ENCODE results near the gene ELN. TPM values are rescaled to one million over a fixed set of nuclear protein-coding genes. Genes with fewer than 3 reads are reported as not detected.

ELN gene
- polyA plus RNA-seq, 1 experiment: 2.1 TPM

DNA sequence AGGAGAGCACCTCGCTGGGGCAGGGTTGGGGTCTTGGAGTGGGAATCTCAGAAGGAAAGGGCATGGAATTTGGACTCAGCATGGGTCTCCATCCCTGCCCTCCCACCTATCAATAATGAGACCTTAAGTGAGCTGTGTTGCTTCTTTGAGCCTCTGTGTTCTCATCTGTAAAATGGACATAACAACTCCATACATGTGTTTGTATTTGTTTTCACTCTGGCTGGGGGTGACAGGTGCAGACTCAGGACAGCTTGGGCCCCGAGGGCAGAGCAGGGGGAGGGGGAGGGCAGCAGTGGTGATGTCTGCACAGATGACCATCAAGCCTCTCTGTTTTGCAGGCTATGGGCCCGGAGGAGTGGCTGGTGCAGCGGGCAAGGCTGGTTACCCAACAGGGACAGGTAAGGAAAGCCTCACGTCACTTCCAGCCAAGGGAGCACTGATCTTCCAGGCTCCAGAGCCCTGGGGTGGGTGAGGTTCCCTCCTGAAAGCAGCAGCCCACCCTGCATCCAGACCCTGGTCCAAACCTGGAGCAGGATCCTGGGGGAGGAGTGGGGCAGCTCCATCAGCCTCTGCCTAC lies 19.9 kb downstream of the ELN start:
- Histone ChIP-seq H3K4me3 (ENCODE audit: low read depth, low read length) (no peak overlapping the region), H3K27ac (ENCODE audit: low read depth, low read length) (no peak overlapping the region), H3K9me3 (ENCODE audit: control insufficient read depth, insufficient read depth, low read length) (no peaks in the 10 kb centered on the region; the same call in 1 of the 2 replicates), H3K27me3 (ENCODE audit: control insufficient read depth, insufficient read depth, low read length) (no peaks in the 10 kb centered on the region)
- DNase-seq (ENCODE audit: low read depth, low spot score): no peak
- TF ChIP-seq CTCF (IDR thresholded peaks at IDR 0.05; ENCODE audit: low read depth, low read length): no peak
- CTCF ChIA-PET: no interaction called here
- POLR2A ChIA-PET: no interaction called here

DNA sequence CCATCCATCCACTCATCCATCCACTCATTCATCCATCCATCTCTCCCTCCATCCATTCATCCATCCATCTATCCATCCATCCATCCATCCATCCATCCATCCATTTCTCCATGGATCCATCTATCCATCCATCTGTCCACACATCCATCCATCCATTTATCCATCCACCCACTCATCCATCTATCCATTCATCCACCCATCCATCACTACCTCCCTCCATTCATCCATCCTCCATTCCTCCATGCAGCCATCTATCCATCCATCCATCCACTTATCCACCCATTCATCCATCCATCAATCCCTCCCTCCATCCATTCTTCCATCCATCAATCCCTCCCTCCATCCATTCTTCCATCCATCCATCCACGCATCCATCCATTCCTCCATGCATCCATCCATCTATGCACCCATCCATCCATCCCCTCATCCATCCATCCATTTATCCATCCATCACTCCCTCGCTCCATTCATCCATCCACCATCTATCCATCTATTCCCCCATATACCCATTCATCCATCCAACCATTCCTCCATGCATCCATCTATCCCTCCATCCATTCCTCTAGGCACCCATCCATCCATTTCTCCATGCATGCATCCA lies 21.1 kb downstream of the ELN start:
- CTCF ChIA-PET: no interaction called here
- POLR2A ChIA-PET: no interaction called here
- Histone ChIP-seq H3K27me3 (ENCODE audit: control insufficient read depth, insufficient read depth, low read length) (no peaks in the 10 kb centered on the region), H3K27ac (ENCODE audit: low read depth, low read length) (no peak overlapping the region), H3K4me3 (ENCODE audit: low read depth, low read length) (no peak overlapping the region), H3K9me3 (ENCODE audit: control insufficient read depth, insufficient read depth, low read length) (no peaks in the 10 kb centered on the region; the same call in 1 of the 2 replicates)
- TF ChIP-seq CTCF (IDR thresholded peaks at IDR 0.05; ENCODE audit: low read depth, low read length): no peak
- no peak for DNase-seq (ENCODE audit: low read depth, low spot score)

DNA sequence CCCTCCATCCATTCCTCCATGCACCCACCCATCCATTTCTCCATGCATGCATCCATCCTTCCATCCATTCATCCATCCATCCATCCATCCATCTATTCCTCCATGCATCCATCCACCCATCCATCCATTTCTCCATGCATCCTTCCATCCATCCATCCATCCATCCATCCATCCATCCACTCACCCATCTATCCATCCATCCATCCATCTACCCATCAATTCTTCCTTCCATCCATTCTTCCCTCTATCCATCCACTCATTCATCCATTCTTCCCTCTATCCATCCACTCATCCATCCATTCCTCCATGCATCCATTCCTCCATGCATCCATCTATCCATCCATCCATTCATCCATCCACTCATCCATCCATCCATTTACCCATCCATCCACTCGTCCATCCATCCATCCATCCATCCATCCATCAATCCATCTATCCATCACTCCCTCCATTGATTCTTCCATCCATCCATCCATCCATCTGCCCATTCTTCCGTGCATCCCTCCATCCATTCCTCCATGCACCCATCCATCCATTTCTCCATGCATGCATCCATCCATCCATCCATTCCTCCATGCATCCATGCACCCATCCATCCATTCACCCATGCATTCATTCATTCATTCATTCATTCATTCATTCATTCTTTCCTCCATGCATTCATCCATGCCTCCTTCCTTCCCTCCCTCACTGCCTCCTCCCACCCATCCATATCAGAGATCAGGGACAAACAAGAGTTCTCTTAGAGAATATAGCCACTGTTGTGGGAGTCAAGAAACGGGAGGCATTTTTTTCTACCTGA lies 22.2 kb downstream of the ELN start:
- DNase-seq (ENCODE audit: low read depth, low spot score): no peak
- CTCF ChIA-PET: interaction anchor here (0.6 kb wide), 1 partner anchor 17 kb away, joined by 4 read pairs; no protein-coding TSS in a partner anchor
- TF ChIP-seq CTCF (IDR thresholded peaks at IDR 0.05; ENCODE audit: low read depth, low read length): no peak
- Histone ChIP-seq H3K4me3 (ENCODE audit: low read depth, low read length) (no peak overlapping the region), H3K27ac (ENCODE audit: low read depth, low read length) (no peak overlapping the region), H3K9me3 (ENCODE audit: control insufficient read depth, insufficient read depth, low read length) (no peaks in the 10 kb centered on the region; the same call in 1 of the 2 replicates), H3K27me3 (ENCODE audit: control insufficient read depth, insufficient read depth, low read length) (no peaks in the 10 kb centered on the region)
- POLR2A ChIA-PET: no interaction called here

- no peaks in the 10 kb centered on the region; the same call in 1 of the 2 replicates for H3K9me3 ChIP-seq (ENCODE audit: control insufficient read depth, insufficient read depth, low read length)
- ChIA-PET CTCF (interaction anchor here (0.6 kb wide), 1 partner anchor 16 kb away, joined by 4 read pairs; no protein-coding TSS in a partner anchor), POLR2A (no interaction called here)
- DNase-seq (ENCODE audit: low read depth, low spot score): no peak
- H3K4me3 ChIP-seq (ENCODE audit: low read depth, low read length): no peak overlapping the region
- no peak overlapping the region for H3K27ac ChIP-seq (ENCODE audit: low read depth, low read length)
- no peak for TF ChIP-seq CTCF (IDR thresholded peaks at IDR 0.05; ENCODE audit: low read depth, low read length)
- no peaks in the 10 kb centered on the region for H3K27me3 ChIP-seq (ENCODE audit: control insufficient read depth, insufficient read depth, low read length)
Observed at GRCh38 chr7:74051193-74051592, 23.2 kb downstream of the ELN start.
